ENCODE measurements around the gene TRIM66. TPM values are rescaled to one million over a fixed set of nuclear protein-coding genes. Genes with fewer than 3 reads are reported as not detected.
A peak's percentile ranks its signal among the peaks of the same experiment; 100 is the strongest.
"Not testable (repeated sequence)": the region's sequence is repeated elsewhere in the genome, so short reads cannot be mapped to it uniquely, and the experiment has no call there.

The TRIM66 gene
- total and polyA plus RNA-seq, 10 of the 15 experiments (the other 5 are each of a cell fraction or from before 2014, with no cell fraction given) = 1.7 to 14.5 (median 7.4) TPM

DNA sequence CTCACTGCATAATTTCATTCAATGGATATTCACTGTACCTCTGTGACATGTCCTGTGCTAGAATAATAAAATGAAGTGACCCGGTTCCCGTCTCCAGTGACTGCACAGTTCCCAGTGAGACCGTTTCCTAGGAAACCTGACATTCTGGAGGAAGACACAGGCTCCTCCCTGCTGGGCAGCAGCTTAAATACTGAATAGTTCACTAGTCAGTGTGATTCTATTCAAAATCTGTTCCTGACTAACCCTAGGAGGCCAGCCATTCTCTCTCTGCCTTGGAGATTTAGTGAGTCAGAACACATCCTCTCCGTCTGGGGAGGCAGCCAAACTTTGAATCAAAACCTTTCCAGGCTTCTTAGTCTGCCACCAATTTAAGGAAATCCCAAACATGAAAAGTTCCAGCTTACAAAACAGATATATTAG is 11.3 kb downstream of the TRIM66 start:
- FAIRE-seq (no peak), ATAC-seq (no peak), DNase-seq (ENCODE audit: low read depth, low spot score) (no peak)
- H3K4me3 ChIP-seq = no peak overlapping the region
- H3K36me3 ChIP-seq (ENCODE audit: control insufficient read depth in 2 of 2, insufficient read depth in 2 of 2, low read length in 1 of 2) = peaks cover 5 to 15% of the 10 kb centered on the region in 2 experiments; a peak in 3 of 4 replicates
- H2AFZ ChIP-seq (ENCODE audit: control insufficient read depth, low read depth, low read length) = no peak overlapping the region
- no peaks in the 10 kb centered on the region for H3K9me3 ChIP-seq (replicated peaks; ENCODE audit: control insufficient read depth, insufficient read depth, low read length)
- H3K4me1 ChIP-seq (ENCODE audit: control insufficient read depth, insufficient read depth, low read length) = no peaks in the 10 kb centered on the region
- WGBS (ENCODE audit: insufficient coverage, insufficient replicate concordance, low lambda C conversion rate, missing lambda C conversion rate) = 98% methylated on average over 4 of the region's 4 CpGs
- intact Hi-C loops (cut with micrococcal nuclease; ENCODE audit: unreplicated experiment) = no loop called here
- SMC1A ChIA-PET (ENCODE audit: uncharacterized antibody, unreplicated experiment) = no interaction called here
- no peak overlapping the region for H3K4me2 ChIP-seq (ENCODE audit: control insufficient read depth, insufficient read depth)
- no peak for TF ChIP-seq ZNF274 (IDR thresholded peaks at IDR 0.05; ENCODE audit: insufficient read depth, insufficient read length)
- TF ChIP-seq RAD51 (IDR thresholded peaks at IDR 0.05) = no peak
- TF ChIP-seq FOS (IDR thresholded peaks at IDR 0.05; ENCODE audit: borderline replicate concordance, extremely low read depth, insufficient read length) = no peak
- no peak for TF ChIP-seq WRNIP1 (IDR thresholded peaks at IDR 0.05; ENCODE audit: borderline replicate concordance, low read depth, low read length)
- TF ChIP-seq HDAC6 (IDR thresholded peaks at IDR 0.05; ENCODE audit: unreplicated experiment) = no peak
- no peak for TF ChIP-seq SMARCA5 (IDR thresholded peaks at IDR 0.05)
- no peak for TF ChIP-seq TAF1 (IDR thresholded peaks at IDR 0.05; ENCODE audit: borderline replicate concordance, low read depth, low read length)
- no peak for TF ChIP-seq ASH2L (IDR thresholded peaks at IDR 0.05; ENCODE audit: borderline replicate concordance, low read depth)
- RAD21 ChIA-PET (ENCODE audit: unreplicated experiment) = no interaction called here
- in situ Hi-C loops (cut with MboI) = no loop called here
- H3K27ac ChIP-seq (ENCODE audit: control insufficient read depth, insufficient read depth) = no peak overlapping the region
- TSS peak; percentile 7 for BruUV-seq (replicated peaks)
- POLR2A ChIA-PET = no interaction called here
- no peaks in the 10 kb centered on the region for H3K27me3 ChIP-seq (replicated peaks in 1 of 2; ENCODE audit: control insufficient read depth in 2 of 2, insufficient read depth in 2 of 2, low read length in 1 of 2)
- H3K79me2 ChIP-seq (ENCODE audit: control insufficient read depth, insufficient read depth, low read length) = no peaks in the 10 kb centered on the region
- no peaks in the 10 kb centered on the region for H4K20me1 ChIP-seq (ENCODE audit: control insufficient read depth, insufficient read depth)
- CTCF ChIA-PET = no interaction called here
- no peak overlapping the region for H3K9ac ChIP-seq (ENCODE audit: control insufficient read depth, insufficient read depth, low read length)

GRCh38 chr11:8670081-8670480 is 12.4 kb downstream of the TRIM66 start:
- H3K27ac ChIP-seq (ENCODE audit: control insufficient read depth, insufficient read depth); H3K9ac ChIP-seq (ENCODE audit: control insufficient read depth, insufficient read depth, low read length); CTCF ChIA-PET; in situ Hi-C loops (cut with MboI); H3K4me2 ChIP-seq (ENCODE audit: control insufficient read depth, insufficient read depth); DNase-seq (ENCODE audit: low read depth, low spot score); POLR2A ChIA-PET; ATAC-seq; intact Hi-C loops (cut with micrococcal nuclease; ENCODE audit: unreplicated experiment); H3K79me2 ChIP-seq (ENCODE audit: control insufficient read depth, insufficient read depth, low read length); H3K4me3 ChIP-seq; H3K4me1 ChIP-seq (ENCODE audit: control insufficient read depth, insufficient read depth, low read length); FAIRE-seq; BruUV-seq (replicated peaks); SMC1A ChIA-PET (ENCODE audit: uncharacterized antibody, unreplicated experiment); H4K20me1 ChIP-seq (ENCODE audit: control insufficient read depth, insufficient read depth); H2AFZ ChIP-seq (ENCODE audit: control insufficient read depth, low read depth, low read length); H3K9me3 ChIP-seq (replicated peaks; ENCODE audit: control insufficient read depth, insufficient read depth, low read length); H3K27me3 ChIP-seq (replicated peaks in 1 of 2; ENCODE audit: control insufficient read depth in 2 of 2, insufficient read depth in 2 of 2, low read length in 1 of 2); RAD21 ChIA-PET (ENCODE audit: unreplicated experiment): not testable (repeated sequence)
- peaks cover 5 to 15% of the 10 kb centered on the region in 2 experiments; a peak in 3 of 4 replicates for H3K36me3 ChIP-seq (ENCODE audit: control insufficient read depth in 2 of 2, insufficient read depth in 2 of 2, low read length in 1 of 2)
- 97% methylated on average over 6 of the region's 6 CpGs for WGBS (ENCODE audit: insufficient coverage, insufficient replicate concordance, low lambda C conversion rate, missing lambda C conversion rate)

All from GM12878 (cell line).